RWPE2 (cell line): ENCODE results near the gene WNT3A.
A peak's percentile ranks its signal among the peaks of the same experiment; 100 is the strongest.

Experiments
- ATAC-seq: fragments of 200-7000 bp; cut with Tn5 transposase; 3 replicates; pipeline ENCODE4 v1.9.1; 2021; ENCODE audit warnings: low read depth
- DNase-seq: peaks from one replicate; pipeline ENCODE4 v3.0.0-alpha.2; 2020; ENCODE audit warnings: low spot score
- H3K27ac ChIP-seq: fragments of 450-650 bp; 2 replicates; pipeline ENCODE4 v1.5.1; 2017; ENCODE audit warnings: mild to moderate bottlenecking; ENCODE audit not compliant: poor library complexity, severe bottlenecking
- H3K27me3 ChIP-seq: fragments of 250-450 bp; sonication (Bioruptor Pico); 2 replicates; pipeline ENCODE4 v1.5.1; 2021; ENCODE audit warnings: mild to moderate bottlenecking, moderate library complexity; ENCODE audit not compliant: insufficient read depth, poor library complexity, severe bottlenecking
- H3K36me3 ChIP-seq: fragments of 250-450 bp; sonication (Bioruptor Pico); 2 replicates; pipeline ENCODE4 v1.5.1; 2020; ENCODE audit warnings: low read depth, mild to moderate bottlenecking, moderate library complexity
- H3K4me1 ChIP-seq: fragments of 250-450 bp; sonication (Bioruptor Pico); 2 replicates; pipeline ENCODE4 v1.5.1; 2021; ENCODE audit warnings: mild to moderate bottlenecking, moderate library complexity; ENCODE audit not compliant: insufficient read depth, poor library complexity, severe bottlenecking
- H3K4me3 ChIP-seq: fragments of 250-450 bp; sonication (Bioruptor Pico); 2 replicates; pipeline ENCODE4 v1.5.1; 2021; ENCODE audit warnings: mild to moderate bottlenecking, moderate library complexity; ENCODE audit not compliant: severe bottlenecking
- H3K9me3 ChIP-seq: fragments of 250-450 bp; sonication (Bioruptor Pico); 2 replicates; pipeline ENCODE4 v1.5.1; 2021; ENCODE audit warnings: mild to moderate bottlenecking, moderate library complexity; ENCODE audit not compliant: severe bottlenecking
- TF ChIP-seq, protein P1 (sequence below): fragments of 450-650 bp; IDR thresholded peaks from one replicate; pipeline ENCODE4 v1.5.1; 2017; ENCODE audit warnings: mild to moderate bottlenecking, moderate library complexity; ENCODE audit not compliant: poor library complexity, severe bottlenecking

WNT3A gene

DNA sequence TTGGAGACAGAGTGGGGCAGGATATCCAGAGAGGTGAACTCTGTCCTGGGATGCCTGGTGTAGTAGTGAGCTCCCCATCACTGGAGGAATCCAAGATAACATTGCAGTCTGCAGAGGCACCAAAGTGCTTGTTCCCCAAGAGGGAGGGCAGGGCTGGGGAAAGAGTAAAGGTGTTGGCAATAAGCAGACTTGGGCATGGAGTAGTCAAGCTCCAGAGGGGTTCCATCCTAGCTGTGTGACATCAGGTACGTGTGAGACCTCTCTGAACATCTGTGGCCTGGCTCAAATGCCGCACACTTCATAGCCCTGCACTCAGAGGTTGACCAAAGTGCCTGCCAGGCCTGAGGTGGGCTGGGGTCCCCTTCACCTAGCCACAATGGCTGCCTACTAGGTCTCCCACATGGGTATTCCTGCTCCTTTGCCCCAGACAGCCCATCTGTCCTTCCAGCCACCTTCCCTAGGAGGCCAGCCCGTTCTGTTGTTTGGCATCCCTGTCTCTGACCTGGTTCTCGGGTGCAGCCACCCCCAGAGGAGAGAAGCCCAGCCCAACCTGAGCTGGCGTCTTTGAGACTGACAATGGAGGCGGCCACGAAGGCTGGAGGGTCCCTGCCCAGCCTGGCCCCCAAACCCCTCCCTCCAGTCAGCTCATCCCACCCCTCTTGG, 72.9 kb downstream of the WNT3A start:
- ATAC-seq (no peak), DNase-seq (no peak)
- no peaks in the 10 kb centered on the region for H3K9me3 ChIP-seq
- TF ChIP-seq, protein P1, sequence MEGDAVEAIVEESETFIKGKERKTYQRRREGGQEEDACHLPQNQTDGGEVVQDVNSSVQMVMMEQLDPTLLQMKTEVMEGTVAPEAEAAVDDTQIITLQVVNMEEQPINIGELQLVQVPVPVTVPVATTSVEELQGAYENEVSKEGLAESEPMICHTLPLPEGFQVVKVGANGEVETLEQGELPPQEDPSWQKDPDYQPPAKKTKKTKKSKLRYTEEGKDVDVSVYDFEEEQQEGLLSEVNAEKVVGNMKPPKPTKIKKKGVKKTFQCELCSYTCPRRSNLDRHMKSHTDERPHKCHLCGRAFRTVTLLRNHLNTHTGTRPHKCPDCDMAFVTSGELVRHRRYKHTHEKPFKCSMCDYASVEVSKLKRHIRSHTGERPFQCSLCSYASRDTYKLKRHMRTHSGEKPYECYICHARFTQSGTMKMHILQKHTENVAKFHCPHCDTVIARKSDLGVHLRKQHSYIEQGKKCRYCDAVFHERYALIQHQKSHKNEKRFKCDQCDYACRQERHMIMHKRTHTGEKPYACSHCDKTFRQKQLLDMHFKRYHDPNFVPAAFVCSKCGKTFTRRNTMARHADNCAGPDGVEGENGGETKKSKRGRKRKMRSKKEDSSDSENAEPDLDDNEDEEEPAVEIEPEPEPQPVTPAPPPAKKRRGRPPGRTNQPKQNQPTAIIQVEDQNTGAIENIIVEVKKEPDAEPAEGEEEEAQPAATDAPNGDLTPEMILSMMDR: no peak
- H3K27me3 ChIP-seq: no peaks in the 10 kb centered on the region
- peaks cover 7% of the 10 kb centered on the region for H3K4me1 ChIP-seq
- H3K4me3 ChIP-seq: no peak overlapping the region
- no peak overlapping the region for H3K27ac ChIP-seq
- H3K36me3 ChIP-seq: peaks cover 14% of the 10 kb centered on the region

DNA sequence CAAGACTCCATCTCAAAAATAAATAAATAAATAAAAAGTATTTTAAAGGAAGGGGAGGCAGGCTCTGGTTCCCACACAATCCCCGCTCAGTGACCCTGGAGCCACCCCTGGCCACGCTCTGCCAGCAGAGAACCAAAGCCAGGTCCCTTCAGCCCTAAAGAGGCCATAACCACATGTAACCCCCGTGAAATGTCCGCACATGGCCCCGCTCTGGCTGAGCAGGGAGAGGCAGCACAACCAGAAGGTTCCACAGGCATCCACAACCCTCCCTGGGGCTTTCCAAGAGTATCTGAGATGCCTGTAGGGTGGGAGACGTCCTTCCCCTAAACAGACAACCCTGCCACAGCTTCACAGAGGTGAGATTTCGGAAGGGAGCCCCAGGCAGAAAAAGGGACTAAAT, 74.3 kb downstream of the WNT3A start:
- DNase-seq: no peak
- peak overlapping the region; percentile 88 for H3K4me3 ChIP-seq
- no peaks in the 10 kb centered on the region for H3K27me3 ChIP-seq
- TF ChIP-seq, protein P1: no peak
- no peak overlapping the region for H3K27ac ChIP-seq
- ATAC-seq: no peak
- peaks cover 20% of the 10 kb centered on the region for H3K4me1 ChIP-seq
- H3K36me3 ChIP-seq: peaks cover 17% of the 10 kb centered on the region
- no peaks in the 10 kb centered on the region for H3K9me3 ChIP-seq

DNA sequence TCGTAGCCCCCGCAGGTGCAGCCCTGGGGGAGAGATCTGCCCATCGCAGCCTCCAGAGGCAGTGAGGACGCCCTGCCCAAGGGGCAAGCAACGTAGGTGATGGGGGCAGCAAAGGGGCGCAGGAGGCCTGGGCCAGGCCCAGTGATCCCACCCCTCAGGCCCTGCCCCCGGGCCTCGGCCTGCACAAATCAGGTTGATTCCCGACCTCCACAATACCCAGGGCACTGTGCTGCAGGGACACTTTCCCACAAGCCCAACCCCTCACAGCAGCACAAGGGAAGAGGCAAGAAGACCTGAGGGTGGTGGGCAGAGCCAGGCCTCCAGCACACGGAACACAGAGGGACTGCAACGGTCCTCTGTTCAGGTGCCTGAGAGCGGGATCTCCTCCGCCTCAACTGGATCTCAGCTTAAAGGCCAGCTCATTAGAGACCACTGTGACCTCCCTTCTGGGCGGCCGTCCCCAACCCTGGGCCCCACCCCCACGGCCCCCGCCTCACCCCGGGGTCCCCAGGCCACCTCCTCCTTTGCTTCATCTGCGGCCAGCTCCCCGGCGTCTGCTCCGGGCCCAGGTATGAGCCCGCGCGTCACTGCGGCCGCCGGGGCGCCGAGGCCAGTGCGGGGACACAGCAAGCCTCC, 74.9 kb downstream of the WNT3A start:
- H3K27ac ChIP-seq: peak overlapping the region; percentile 73
- no peaks in the 10 kb centered on the region for H3K27me3 ChIP-seq
- TF ChIP-seq, protein P1: no peak
- peaks cover 23% of the 10 kb centered on the region for H3K4me1 ChIP-seq
- peak; percentile 26; the same call in 2 of the 3 replicates for ATAC-seq
- DNase-seq: no peak
- peak overlapping the region; percentile 88 for H3K4me3 ChIP-seq
- H3K36me3 ChIP-seq: peaks cover 17% of the 10 kb centered on the region
- H3K9me3 ChIP-seq: no peaks in the 10 kb centered on the region

DNA sequence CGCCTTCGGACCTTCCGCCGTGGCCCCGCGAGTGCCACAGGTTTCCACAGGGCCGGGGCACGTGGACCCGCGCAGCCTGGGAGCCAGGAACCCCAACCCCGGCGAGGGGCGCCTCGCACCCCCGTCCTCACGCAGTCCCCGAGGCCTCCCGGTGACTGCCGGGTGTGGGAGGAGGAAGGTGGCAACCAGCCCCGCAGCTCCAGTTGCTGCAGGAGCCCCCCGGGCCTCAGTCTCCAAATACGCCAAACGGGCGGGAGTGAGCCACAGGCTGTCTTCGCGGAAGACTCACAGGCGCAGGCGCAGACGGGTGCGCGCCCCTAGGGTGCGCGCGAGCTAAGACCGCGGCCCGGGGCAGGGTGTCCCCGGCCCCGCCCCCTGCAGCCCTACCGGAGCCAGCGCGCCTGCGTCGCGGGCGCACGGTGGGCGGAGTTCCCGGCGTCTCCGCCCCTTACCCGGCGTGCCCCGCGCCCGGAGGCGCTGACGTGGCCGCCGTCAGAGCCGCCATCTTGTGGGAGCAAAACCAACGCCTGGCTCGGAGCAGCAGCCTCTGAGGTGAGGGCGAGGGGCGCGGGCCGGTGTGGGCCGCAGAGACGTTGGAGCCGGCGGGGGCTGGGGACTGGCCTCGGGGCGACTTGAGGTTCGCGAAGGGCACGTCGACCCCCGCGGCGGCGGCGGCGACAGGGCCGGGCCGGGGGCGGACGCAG, 75.6 kb downstream of the WNT3A start, which contains the start of gene ARF1:
ARF1 (plus strand) TSS at position 495 of the 704 bp plus-strand sequence. CDS start 14,407 bp downstream, outside the sequence.
- peak within 1 kb of the TSS; percentile 73 for H3K27ac ChIP-seq
- TF ChIP-seq, protein P1: no peak
- peak; percentile 67 for ATAC-seq

More for the DNA sequence above, 75.6 kb downstream of the WNT3A start, which contains the start of gene ARF1:
- Histone ChIP-seq H3K4me3 (peak within 1 kb of the TSS; percentile 88), H3K4me1 (peaks cover 30% of the 10 kb centered on the region), H3K27me3 (no peaks in the 10 kb centered on the region), H3K36me3 (peaks cover 17% of the 10 kb centered on the region), H3K9me3 (no peaks in the 10 kb centered on the region)
- no peak for DNase-seq
